Stomach smooth muscle (tissue), 2 donors: ENCODE results near the gene TMEM214.

Experiments
- H3K27ac ChIP-seq: one replicate; pipeline ENCODE4 v1.7.0; 2013; ENCODE audit warnings: mild to moderate bottlenecking, low read length, inconsistent platforms
- H3K27me3 ChIP-seq, 2 donors: one replicate each; pipeline ENCODE4 v1.7.0; 2013; ENCODE audit warnings: low read length in 2 of 2; ENCODE audit not compliant: insufficient read depth in 2 of 2, control insufficient read depth in 1 of 2
- H3K36me3 ChIP-seq, 2 donors: one replicate each; pipeline ENCODE4 v1.7.0; 2013; ENCODE audit warnings: low read length in 2 of 2; ENCODE audit not compliant: control insufficient read depth in 2 of 2, insufficient read depth in 2 of 2
- H3K4me1 ChIP-seq: one replicate; pipeline ENCODE4 v1.7.0; 2013; ENCODE audit warnings: low read length; ENCODE audit not compliant: control insufficient read depth, insufficient read depth
- H3K4me3 ChIP-seq, 2 donors: one replicate each; pipeline ENCODE4 v1.7.0; 2013; ENCODE audit warnings: low read length in 2 of 2
- H3K9ac ChIP-seq, 2 donors: one replicate each; pipeline ENCODE4 v1.7.0; 2013; ENCODE audit warnings: low read length in 2 of 2, mild to moderate bottlenecking in 1 of 2
- H3K9me3 ChIP-seq, 2 donors: one replicate each; pipeline ENCODE4 v1.7.0; 2013; ENCODE audit warnings: low read length in 2 of 2; ENCODE audit not compliant: control insufficient read depth in 2 of 2
- donor health status: healthy.
- donor health status: Pancreatic carcinoma.

Gene TMEM214

GRCh38 chr2:27086090-27086723, 53.4 kb downstream of the TMEM214 start:
- H3K36me3 ChIP-seq: peaks cover 2 to 11% of the 10 kb centered on the region in 2 donors
- peaks cover 61% of the 10 kb centered on the region for H3K4me1 ChIP-seq
- H3K27me3 ChIP-seq: no peaks in the 10 kb centered on the region
- H3K27ac ChIP-seq: peak overlapping the region; percentile 82
- peak overlapping the region; percentile 62 to 64 for H3K9ac ChIP-seq
- H3K4me3 ChIP-seq: peak overlapping the region; percentile 38 to 76
- no peaks in the 10 kb centered on the region for H3K9me3 ChIP-seq

- Histone ChIP-seq H3K9me3 (no peaks in the 10 kb centered on the region), H3K4me3 (peak within 1 kb of the TSS; percentile 88 to 93), H3K9ac (peak within 1 kb of the TSS; percentile 62 to 64), H3K27me3 (no peaks in the 10 kb centered on the region), H3K36me3 (peaks cover 2 to 6% of the 10 kb centered on the region in 2 donors), H3K27ac (peak within 1 kb of the TSS; percentile 82), H3K4me1 (peaks cover 53% of the 10 kb centered on the region)
Observed at GRCh38 chr2:27086724-27087593, 54.2 kb downstream of the TMEM214 start, which contains the start of gene KHK. TSS of gene KHK (plus strand) at chr2:27086772. CDS start at chr2:27087260, 488 bp downstream.

GRCh38 chr2:27087823-27088410, 55.2 kb downstream of the TMEM214 start:
- no peaks in the 10 kb centered on the region for H3K27me3 ChIP-seq
- H3K9ac ChIP-seq: no peak overlapping the region
- no peak overlapping the region for H3K27ac ChIP-seq
- H3K9me3 ChIP-seq: no peaks in the 10 kb centered on the region
- peaks cover 0 to 2% of the 10 kb centered on the region in 2 donors for H3K36me3 ChIP-seq
- H3K4me1 ChIP-seq: peaks cover 44% of the 10 kb centered on the region
- no peak overlapping the region for H3K4me3 ChIP-seq

GRCh38 chr2:27088634-27089033, 55.9 kb downstream of the TMEM214 start:
- Histone ChIP-seq H3K36me3 (peaks cover 0 to 2% of the 10 kb centered on the region in 2 donors), H3K4me1 (peaks cover 37% of the 10 kb centered on the region), H3K4me3 (no peak overlapping the region), H3K9me3 (no peaks in the 10 kb centered on the region), H3K27me3 (no peaks in the 10 kb centered on the region), H3K27ac (no peak overlapping the region), H3K9ac (no peak overlapping the region)

- peaks cover 30% of the 10 kb centered on the region for H3K4me1 ChIP-seq
- H3K9ac ChIP-seq: no peak overlapping the region
- H3K4me3 ChIP-seq: no peak overlapping the region
- H3K27ac ChIP-seq: no peak overlapping the region
- H3K27me3 ChIP-seq: no peaks in the 10 kb centered on the region
- no peaks in the 10 kb centered on the region for H3K9me3 ChIP-seq
- peaks cover 0 to 2% of the 10 kb centered on the region in 2 donors for H3K36me3 ChIP-seq
Observed at GRCh38 chr2:27089111-27089954, 56.6 kb downstream of the TMEM214 start.
